IPS-18c (cell line): ENCODE data around the gene NELL2.
"Not testable (repeated sequence)": the region's sequence is repeated elsewhere in the genome, so short reads cannot be mapped to it uniquely, and the experiment has no call there.

Source experiments
- H3K4me3 ChIP-seq: 2 replicates; pipeline ENCODE4 v1.7.0; 2013; ENCODE audit warnings: low read depth, mild to moderate bottlenecking, low read length, moderate library complexity; ENCODE audit not compliant: insufficient read depth
- H3K9me3 ChIP-seq: one replicate; pipeline ENCODE4 v1.6.1; 2013; ENCODE audit warnings: mild to moderate bottlenecking, low read length, moderate library complexity; ENCODE audit not compliant: control insufficient read depth, insufficient read depth

Gene NELL2

GRCh38 chr12:44858226-44858855 lies 17.8 kb downstream of the NELL2 start:
- Histone ChIP-seq H3K9me3 (no peaks in the 10 kb centered on the region), H3K4me3 (no peak overlapping the region)

- no peak overlapping the region for H3K4me3 ChIP-seq
Observed at GRCh38 chr12:44852483-44852882, 23.6 kb downstream of the NELL2 start.

GRCh38 chr12:44851586-44851985 lies 24.5 kb downstream of the NELL2 start:
- Histone ChIP-seq H3K9me3 (no peaks in the 10 kb centered on the region), H3K4me3 (no peak overlapping the region)

More at GRCh38 chr12:44852483-44852882, 23.6 kb downstream of the NELL2 start:
- no peaks in the 10 kb centered on the region for H3K9me3 ChIP-seq

GRCh38 chr12:44848703-44849085 lies 27.4 kb downstream of the NELL2 start:
- Histone ChIP-seq H3K9me3 (no peaks in the 10 kb centered on the region), H3K4me3 (no peak overlapping the region)

GRCh38 chr12:44847888-44848702 lies 28.0 kb downstream of the NELL2 start:
- no peaks in the 10 kb centered on the region for H3K9me3 ChIP-seq
- no peak overlapping the region for H3K4me3 ChIP-seq

- H3K4me3 ChIP-seq = no peak overlapping the region
- no peaks in the 10 kb centered on the region for H3K9me3 ChIP-seq
Observed at GRCh38 chr12:44847403-44847802, 28.7 kb downstream of the NELL2 start.

- Histone ChIP-seq H3K4me3 (no peak overlapping the region), H3K9me3 (no peaks in the 10 kb centered on the region)
Observed at GRCh38 chr12:44846826-44847225, 29.3 kb downstream of the NELL2 start.

- H3K4me3 ChIP-seq = no peak overlapping the region
- no peaks in the 10 kb centered on the region for H3K9me3 ChIP-seq
Observed at GRCh38 chr12:44842669-44843068, 33.4 kb downstream of the NELL2 start.

GRCh38 chr12:44839785-44840184 lies 36.3 kb downstream of the NELL2 start:
- H3K9me3 ChIP-seq = no peaks in the 10 kb centered on the region

GRCh38 chr12:44837114-44837755 lies 38.9 kb downstream of the NELL2 start:
- Histone ChIP-seq H3K9me3 (no peaks in the 10 kb centered on the region), H3K4me3 (no peak overlapping the region)

More at GRCh38 chr12:44839785-44840184, 36.3 kb downstream of the NELL2 start:
- H3K4me3 ChIP-seq = no peak overlapping the region

GRCh38 chr12:44835641-44836379 lies 40.3 kb downstream of the NELL2 start:
- no peak overlapping the region for H3K4me3 ChIP-seq
- no peaks in the 10 kb centered on the region for H3K9me3 ChIP-seq

GRCh38 chr12:44834996-44835395 lies 41.1 kb downstream of the NELL2 start:
- H3K9me3 ChIP-seq, H3K4me3 ChIP-seq: not testable (repeated sequence)

GRCh38 chr12:44833561-44833960 lies 42.6 kb downstream of the NELL2 start:
- Histone ChIP-seq H3K9me3 (no peaks in the 10 kb centered on the region), H3K4me3 (no peak overlapping the region)

GRCh38 chr12:44830566-44831055 lies 45.5 kb downstream of the NELL2 start:
- no peak overlapping the region for H3K4me3 ChIP-seq
- no peaks in the 10 kb centered on the region for H3K9me3 ChIP-seq

- H3K4me3 ChIP-seq = no peak overlapping the region
- H3K9me3 ChIP-seq = no peaks in the 10 kb centered on the region
Observed at GRCh38 chr12:44829045-44829444, 47.1 kb downstream of the NELL2 start.

GRCh38 chr12:44827832-44828438 lies 48.2 kb downstream of the NELL2 start:
- no peak overlapping the region for H3K4me3 ChIP-seq
- no peaks in the 10 kb centered on the region for H3K9me3 ChIP-seq

- H3K9me3 ChIP-seq, H3K4me3 ChIP-seq: not testable (repeated sequence)
Observed at GRCh38 chr12:44821702-44822101, 54.4 kb downstream of the NELL2 start.
